HCT116 (cell line): ENCODE results near the gene CD1C. TPM values are rescaled to one million over a fixed set of nuclear protein-coding genes. Genes with fewer than 3 reads are reported as not detected.

Experiments used
- ATAC-seq: fragments of 200-7000 bp; cut with Tn5 transposase; 2 replicates; pipeline ENCODE4 v1.9.1; 2020; ENCODE audit warnings: mild to moderate bottlenecking, moderate library complexity
- BruUV-seq: library from RNA; stranded (reverse); fragments of 400-500 nt; replicated peaks from 2 replicates; lab custom pipeline; 2021; lab: Mats Ljungman, UMichigan
- CTCF ChIA-PET: fragments of 300-600 bp; sonication (Branson Sonifier 250); formaldehyde crosslinking; loops from one replicate; lab custom pipeline; 2021; ENCODE audit warnings: antibody characterized with exemption; lab: Charles Lee
- POLR2A ChIA-PET: fragments of 300-600, 350-600 bp; sonication (Branson Sonifier 250); formaldehyde crosslinking; loops from one replicate; lab custom pipeline; 2021; ENCODE audit warnings: antibody characterized with exemption; lab: Charles Lee
- RAD21 ChIA-PET, 2 experiments: fragments of 300-600 bp; sonication (Branson Sonifier 250); formaldehyde crosslinking; loops; one replicate each; lab custom pipeline; 2023; ENCODE audit warnings: low total read pairs in 2 of 2; ENCODE audit not compliant: uncharacterized antibody in 2 of 2, unreplicated experiment in 2 of 2, low non-redundant PET in 1 of 2; lab: Charles Lee
- DNase-seq: peaks from one replicate; pipeline ENCODE4 v3.0.0-alpha.2; 2010; ENCODE audit warnings: low read depth, low spot score
- H2AFZ ChIP-seq: fragments of 200-600 bp; shearing (Covaris generic), sonication (generic); 2 replicates; pipeline ENCODE4 v1.6.1; 2017; ENCODE audit warnings: low read depth, mixed run types, mixed read lengths, antibody characterized with exemption, low read length; ENCODE audit not compliant: poor library complexity, severe bottlenecking
- H3K27ac ChIP-seq: 2 replicates; pipeline ENCODE4 v1.5.1; 2012; ENCODE audit warnings: low read depth, low read length
- H3K27me3 ChIP-seq: fragments of 200-600 bp; sonication (generic); 2 replicates; pipeline ENCODE4 v1.6.1; 2016; ENCODE audit warnings: mixed run types, low read length, mixed read lengths; ENCODE audit not compliant: insufficient read depth
- H3K36me3 ChIP-seq, 2 experiments: fragments of 200-500 bp in 1 of 2; fragments of 200-600 bp in 1 of 2; sonication (Bioruptor generic) in 1 of 2; sonication (generic) in 1 of 2; 2 replicates each; pipeline versions ENCODE4 v1.5.1 to v1.6.1; 2014 to 2016; ENCODE audit warnings: low read length in 2 of 2, inconsistent platforms in 1 of 2, mixed read lengths in 1 of 2, mixed run types in 1 of 2; ENCODE audit not compliant: insufficient read depth in 2 of 2, control insufficient read depth in 1 of 2
- H3K4me1 ChIP-seq, 2 experiments: fragments of 200-600 bp in 1 of 2; sonication (generic) in 1 of 2; 2 replicates each; pipeline versions ENCODE4 v1.5.1 to v1.6.1; 2012 to 2017; ENCODE audit warnings: low read length in 2 of 2, inconsistent platforms in 1 of 2, mild to moderate bottlenecking in 1 of 2, mixed read lengths in 1 of 2, mixed run types in 1 of 2, moderate library complexity in 1 of 2; ENCODE audit not compliant: insufficient read depth in 2 of 2, control insufficient read depth in 1 of 2
- H3K4me2 ChIP-seq: fragments of 200-600 bp; sonication (generic); 2 replicates; pipeline ENCODE4 v1.6.1; 2017; ENCODE audit warnings: mixed run types, low read length, mixed read lengths
- H3K4me3 ChIP-seq, 2 experiments: fragments of 200-600 bp in 1 of 2; sonication (generic) in 1 of 2; replicated peaks in 1 of 2; 2 replicates each; pipeline ENCODE4 v1.5.1; 2011 to 2016; ENCODE audit warnings: low read length in 2 of 2, control low read depth in 1 of 2, low read depth in 1 of 2, mild to moderate bottlenecking in 1 of 2, mixed read lengths in 1 of 2, mixed run types in 1 of 2
- H3K79me2 ChIP-seq: fragments of 200-600 bp; sonication (generic); 2 replicates; pipeline ENCODE4 v1.6.1; 2017; ENCODE audit warnings: mild to moderate bottlenecking, mixed run types, low read length, moderate library complexity, mixed read lengths; ENCODE audit not compliant: insufficient read depth
- H3K9ac ChIP-seq: fragments of 200-600 bp; sonication (generic); 2 replicates; pipeline ENCODE4 v1.6.1; 2016; ENCODE audit warnings: low read length, mixed read lengths
- H3K9me2 ChIP-seq: fragments of 200-600 bp; sonication (generic), shearing (Covaris generic); 2 replicates; pipeline ENCODE4 v1.6.1; 2017; ENCODE audit warnings: mixed run types, mild to moderate bottlenecking, moderate library complexity; ENCODE audit not compliant: insufficient read depth
- H3K9me3 ChIP-seq, 2 experiments: fragments of 200-500 bp in 1 of 2; fragments of 200-600 bp in 1 of 2; sonication (Bioruptor generic) in 1 of 2; sonication (generic) in 1 of 2; 2 replicates each; pipeline ENCODE4 v1.6.1; 2014 to 2017; ENCODE audit warnings: low read length in 2 of 2, mixed read lengths in 2 of 2, inconsistent platforms in 1 of 2, low read depth in 1 of 2, mild to moderate bottlenecking in 1 of 2, mixed run types in 1 of 2, moderate library complexity in 1 of 2; ENCODE audit not compliant: control insufficient read depth in 1 of 2, insufficient read depth in 1 of 2
- H4K20me1 ChIP-seq: fragments of 200-600 bp; sonication (generic), shearing (Covaris generic); 2 replicates; pipeline ENCODE4 v1.6.1; 2017; ENCODE audit warnings: mixed run types, mild to moderate bottlenecking, moderate library complexity; ENCODE audit not compliant: insufficient read depth
- ATF3 ChIP-seq: IDR thresholded peaks from 2 replicates; pipeline ENCODE4 v1.6.1; 2012
- CBX3 ChIP-seq: IDR thresholded peaks from 2 replicates; pipeline ENCODE4 v1.6.1; 2012; ENCODE audit warnings: low read depth
- CEBPB ChIP-seq: IDR thresholded peaks from 2 replicates; pipeline ENCODE4 v1.6.1; 2012; ENCODE audit warnings: low read depth
- CTCF ChIP-seq, 3 experiments: fragments of 200-600 bp in 1 of 3; sonication (generic) in 1 of 3; IDR thresholded peaks in 2 of 3; conservative IDR thresholded peaks in 1 of 3; 2 replicates each; pipeline ENCODE4 v1.5.1; 2012 to 2017; ENCODE audit warnings: low read depth in 2 of 3, low read length in 2 of 3, antibody characterized with exemption in 1 of 3, borderline replicate concordance in 1 of 3, control low read depth in 1 of 3, mild to moderate bottlenecking in 1 of 3, mixed read lengths in 1 of 3, mixed run types in 1 of 3, moderate library complexity in 1 of 3; ENCODE audit not compliant: insufficient read depth in 1 of 3
- ELF1 ChIP-seq: IDR thresholded peaks from 2 replicates; pipeline ENCODE4 v1.6.1; 2012; ENCODE audit warnings: low read depth, borderline replicate concordance
- EZH2 ChIP-seq: fragments of 200-600 bp; sonication (generic); IDR thresholded peaks from 2 replicates; pipeline ENCODE4 v1.6.1; 2017; ENCODE audit warnings: antibody characterized with exemption, mixed run types
- EZH2phosphoT487 ChIP-seq: fragments of 200-600 bp; IDR thresholded peaks from 2 replicates; pipeline ENCODE4 v1.6.1; 2018; ENCODE audit warnings: antibody characterized with exemption, borderline replicate concordance
- FOSL1 ChIP-seq: IDR thresholded peaks from 2 replicates; pipeline ENCODE4 v1.6.1; 2012; ENCODE audit warnings: low read depth
- JUND ChIP-seq: IDR thresholded peaks from 2 replicates; pipeline ENCODE4 v1.6.1; 2012
- POLR2A ChIP-seq: IDR thresholded peaks from 2 replicates; pipeline ENCODE4 v1.7.0; 2011; ENCODE audit warnings: borderline replicate concordance; ENCODE audit not compliant: insufficient read depth, insufficient read length; ENCODE audit errors: extremely low read depth
- POLR2AphosphoS5 ChIP-seq: IDR thresholded peaks from 2 replicates; pipeline ENCODE4 v1.6.1; 2011; ENCODE audit warnings: mild to moderate bottlenecking, low read depth, low read length, moderate library complexity
- RAD21 ChIP-seq: IDR thresholded peaks from 2 replicates; pipeline ENCODE4 v1.6.1; 2012; ENCODE audit warnings: low read depth, mild to moderate bottlenecking
- SIN3A ChIP-seq: IDR thresholded peaks from 2 replicates; pipeline ENCODE4 v1.6.1; 2012; ENCODE audit warnings: low read depth
- SP1 ChIP-seq: IDR thresholded peaks from 2 replicates; pipeline ENCODE4 v1.6.1; 2012; ENCODE audit warnings: low read depth
- TCF7L2 ChIP-seq: IDR thresholded peaks from 2 replicates; pipeline ENCODE4 v1.7.0; 2011; ENCODE audit warnings: borderline replicate concordance, inconsistent platforms; ENCODE audit not compliant: insufficient read depth, insufficient read length; ENCODE audit errors: extremely low read depth
- YY1 ChIP-seq: IDR thresholded peaks from 2 replicates; pipeline ENCODE4 v1.6.1; 2011; ENCODE audit warnings: low read length, low read depth, moderate library complexity, mild to moderate bottlenecking; ENCODE audit not compliant: insufficient replicate concordance; ENCODE audit errors: extremely low read depth
- ZFX ChIP-seq: fragments of 450-650 bp; IDR thresholded peaks from 2 replicates; pipeline ENCODE4 v1.6.1; 2017
- ZNF274 ChIP-seq: fragments of 200-500 bp; sonication (Bioruptor generic); IDR thresholded peaks from 2 replicates; pipeline ENCODE4 v1.6.1; 2014; ENCODE audit warnings: mild to moderate bottlenecking, low read depth, low read length, inconsistent platforms
- intact Hi-C: fragments of 100-400 bp; cut with micrococcal nuclease; formaldehyde crosslinking; loops from 2 replicates; pipeline ENCODE4 v1.10.0; 2022
- total RNA-seq: library from RNA; stranded (reverse); gene quantifications from one replicate; pipeline ENCODE4 v1.2.1, GENCODE V29; 2021; ENCODE audit not compliant: unreplicated experiment
- TF ChIP-seq, protein P1 (sequence below): IDR thresholded peaks from 2 replicates; pipeline ENCODE4 v1.6.1; 2012

CD1C gene
- total RNA-seq, 1 experiment from 2014 or later = not detected

GRCh38 chr1:158295791-158296190, 6.1 kb downstream of the CD1C start:
- Histone ChIP-seq H3K27ac (no peak overlapping the region), H3K9me3 (no peaks in the 10 kb centered on the region), H3K9me2 (no peaks in the 10 kb centered on the region), H3K4me1 (no peaks in the 10 kb centered on the region), H3K27me3 (no peaks in the 10 kb centered on the region), H3K36me3 (no peaks in the 10 kb centered on the region), H3K4me2 (no peak overlapping the region), H3K9ac (no peak overlapping the region), H4K20me1 (no peaks in the 10 kb centered on the region), H3K4me3 (no peak overlapping the region), H2AFZ (no peak overlapping the region), H3K79me2 (no peaks in the 10 kb centered on the region)
- CTCF ChIA-PET = no interaction called here
- TF ChIP-seq SIN3A = no peak
- no peak for TF ChIP-seq FOSL1
- no peak for TF ChIP-seq SP1
- no peak for TF ChIP-seq JUND
- no peak for TF ChIP-seq CEBPB
- TF ChIP-seq ZNF274 = no peak
- no peak for TF ChIP-seq YY1
- DNase-seq = no peak
- ATAC-seq = no peak
- BruUV-seq = no TSS peak
- intact Hi-C loops = no loop called here
- POLR2A ChIA-PET = no interaction called here
- RAD21 ChIA-PET = no interaction called here

GRCh38 chr1:158310623-158311022, 20.9 kb downstream of the CD1C start:
- H3K4me2 ChIP-seq = no peak overlapping the region
- intact Hi-C loops = no loop called here
- no peaks in the 10 kb centered on the region for H3K27me3 ChIP-seq
- no peak overlapping the region for H3K4me3 ChIP-seq
- no peaks in the 10 kb centered on the region for H3K9me2 ChIP-seq
- ATAC-seq (no peak), DNase-seq (no peak)
- no TSS peak for BruUV-seq
- no peak for TF ChIP-seq ELF1
- no peak for TF ChIP-seq EZH2phosphoT487
- TF ChIP-seq RAD21 = no peak
- no peak for TF ChIP-seq ATF3
- TF ChIP-seq EZH2 = no peak
- no peak for TF ChIP-seq YY1
- TF ChIP-seq TCF7L2 = no peak
- TF ChIP-seq CEBPB = no peak
- TF ChIP-seq CTCF (IDR thresholded peaks at IDR 0.05 in 2 of 3, conservative IDR thresholded peaks at IDR 0.05 in 1 of 3; ENCODE audit: borderline replicate concordance in 1 of 3, insufficient read depth in 1 of 3, low read depth in 2 of 3, low read length in 2 of 3) = no peak
- TF ChIP-seq CBX3 = no peak
- TF ChIP-seq, protein P1, sequence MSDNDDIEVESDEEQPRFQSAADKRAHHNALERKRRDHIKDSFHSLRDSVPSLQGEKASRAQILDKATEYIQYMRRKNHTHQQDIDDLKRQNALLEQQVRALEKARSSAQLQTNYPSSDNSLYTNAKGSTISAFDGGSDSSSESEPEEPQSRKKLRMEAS = no peak
- no peak for TF ChIP-seq POLR2AphosphoS5
- TF ChIP-seq ZFX = no peak
- TF ChIP-seq POLR2A = no peak
- no peaks in the 10 kb centered on the region for H3K9me3 ChIP-seq
- RAD21 ChIA-PET = no interaction called here
- H4K20me1 ChIP-seq = no peaks in the 10 kb centered on the region
- no peak overlapping the region for H3K9ac ChIP-seq
- POLR2A ChIA-PET = no interaction called here
- CTCF ChIA-PET = no interaction called here
- H3K36me3 ChIP-seq = no peaks in the 10 kb centered on the region; a peak in 1 of 4 replicates
- H2AFZ ChIP-seq = no peak overlapping the region
- H3K79me2 ChIP-seq = no peaks in the 10 kb centered on the region
- H3K27ac ChIP-seq = no peak overlapping the region
- no peaks in the 10 kb centered on the region for H3K4me1 ChIP-seq
